ENCODE measurements around the gene RFK. TPM values are rescaled to one million over a fixed set of nuclear protein-coding genes. Genes with fewer than 3 reads are reported as not detected.

Gene RFK
- total RNA-seq, 1 donor: 35.8 TPM

GRCh38 chr9:76405868-76406267 is 11.6 kb upstream of the RFK start:
- no peak for DNase-seq (ENCODE audit: low read depth)
- no peak overlapping the region for H3K4me3 ChIP-seq (ENCODE audit: low read depth, low read length)
- TF ChIP-seq CTCF (IDR thresholded peaks at IDR 0.05; ENCODE audit: insufficient read depth, low read depth, low read length): no peak

DNA sequence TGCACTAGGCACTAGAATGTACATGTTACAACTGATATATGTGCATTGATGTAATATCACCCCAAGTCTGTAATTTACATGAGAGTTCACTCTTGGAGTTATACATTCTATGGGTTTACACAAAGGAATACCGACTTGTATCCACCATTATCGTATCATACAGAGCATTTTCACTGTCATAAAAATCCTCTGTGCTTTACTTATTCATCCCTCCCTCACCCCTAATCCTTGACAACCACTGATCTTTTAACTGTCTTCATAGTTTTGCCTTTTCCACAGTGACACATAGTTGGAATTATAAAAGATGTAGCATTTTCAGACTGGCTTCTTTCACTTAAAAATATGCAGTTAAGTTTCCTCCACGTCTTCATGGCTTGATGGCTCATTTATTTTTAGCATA is 11.1 kb upstream of the RFK start:
- no peak overlapping the region for H3K4me3 ChIP-seq (ENCODE audit: low read depth, low read length)
- DNase-seq (ENCODE audit: low read depth): no peak
- TF ChIP-seq CTCF (IDR thresholded peaks at IDR 0.05; ENCODE audit: insufficient read depth, low read depth, low read length): no peak

- TF ChIP-seq CTCF (IDR thresholded peaks at IDR 0.05; ENCODE audit: insufficient read depth, low read depth, low read length): no peak
- no peak overlapping the region for H3K4me3 ChIP-seq (ENCODE audit: low read depth, low read length)
- DNase-seq (ENCODE audit: low read depth): no peak
Observed at GRCh38 chr9:76404401-76404800, 10.2 kb upstream of the RFK start.

DNA sequence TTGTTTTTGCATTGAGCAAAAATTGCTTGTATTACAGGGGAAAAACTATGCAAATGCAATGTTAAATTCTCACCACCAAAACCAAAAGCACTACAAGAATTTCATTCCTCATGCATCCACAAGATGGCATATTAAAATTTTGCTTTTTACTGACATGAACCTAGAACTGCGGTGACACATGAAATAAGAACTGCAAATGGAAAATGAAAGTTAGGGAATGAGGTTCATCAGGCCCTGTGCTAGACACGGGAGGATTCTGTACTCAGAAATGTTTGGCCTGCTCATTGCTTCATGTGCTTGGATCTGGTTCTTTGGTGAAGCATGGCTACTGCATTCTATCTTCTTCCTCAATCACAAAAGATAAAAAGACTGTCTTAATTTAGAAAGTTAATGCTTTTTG is 9.1 kb upstream of the RFK start:
- no peak overlapping the region for H3K4me3 ChIP-seq (ENCODE audit: low read depth, low read length)
- peak; percentile 55 for TF ChIP-seq CTCF (IDR thresholded peaks at IDR 0.05; ENCODE audit: insufficient read depth, low read depth, low read length)
- peak; percentile 85 for DNase-seq (ENCODE audit: low read depth)

DNA sequence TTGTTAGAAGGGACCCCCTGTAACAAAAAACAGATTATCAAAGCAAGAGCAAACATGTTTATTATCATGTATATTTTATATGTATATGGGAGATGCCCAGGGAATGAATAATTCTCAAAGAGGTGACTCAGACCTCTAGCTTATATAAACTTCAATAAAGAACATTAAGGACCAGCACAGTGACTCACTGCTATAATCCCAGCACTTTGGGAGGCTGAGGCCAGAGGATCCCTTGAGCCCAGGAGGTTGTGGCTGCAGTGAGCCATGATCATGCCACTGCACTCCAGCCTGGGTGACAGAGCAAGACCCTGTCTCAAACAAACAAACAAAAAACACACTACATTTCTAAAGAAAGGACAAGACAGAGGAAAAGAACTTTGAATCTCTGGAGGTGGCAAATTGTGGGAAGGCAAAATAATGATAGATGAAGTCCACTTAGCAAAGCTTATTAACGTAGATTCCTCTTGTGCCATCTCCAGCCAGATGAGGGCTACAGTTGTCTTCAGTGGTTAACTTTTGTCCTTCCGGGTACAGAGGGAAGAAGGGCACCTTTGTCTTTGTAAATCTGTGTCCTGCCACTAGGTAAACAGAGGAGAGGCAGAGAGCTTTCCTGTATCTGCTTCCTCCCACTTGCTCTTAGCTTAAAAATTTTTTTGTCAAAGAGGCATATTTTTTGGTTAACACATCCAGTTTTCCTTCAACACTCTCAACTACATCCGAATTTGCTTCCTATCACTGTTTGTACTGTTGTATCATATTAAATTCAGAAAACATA is 7.5 kb upstream of the RFK start:
- DNase-seq (ENCODE audit: low read depth): no peak
- no peak overlapping the region for H3K4me3 ChIP-seq (ENCODE audit: low read depth, low read length)
- TF ChIP-seq CTCF (IDR thresholded peaks at IDR 0.05; ENCODE audit: insufficient read depth, low read depth, low read length): no peak

GRCh38 chr9:76401176-76401575 is 7.0 kb upstream of the RFK start:
- H3K4me3 ChIP-seq (ENCODE audit: low read depth, low read length): no peak overlapping the region
- no peak for TF ChIP-seq CTCF (IDR thresholded peaks at IDR 0.05; ENCODE audit: insufficient read depth, low read depth, low read length)
- DNase-seq (ENCODE audit: low read depth): no peak
